ENCODE results near the gene RSPRY1.

RSPRY1 gene

DNA sequence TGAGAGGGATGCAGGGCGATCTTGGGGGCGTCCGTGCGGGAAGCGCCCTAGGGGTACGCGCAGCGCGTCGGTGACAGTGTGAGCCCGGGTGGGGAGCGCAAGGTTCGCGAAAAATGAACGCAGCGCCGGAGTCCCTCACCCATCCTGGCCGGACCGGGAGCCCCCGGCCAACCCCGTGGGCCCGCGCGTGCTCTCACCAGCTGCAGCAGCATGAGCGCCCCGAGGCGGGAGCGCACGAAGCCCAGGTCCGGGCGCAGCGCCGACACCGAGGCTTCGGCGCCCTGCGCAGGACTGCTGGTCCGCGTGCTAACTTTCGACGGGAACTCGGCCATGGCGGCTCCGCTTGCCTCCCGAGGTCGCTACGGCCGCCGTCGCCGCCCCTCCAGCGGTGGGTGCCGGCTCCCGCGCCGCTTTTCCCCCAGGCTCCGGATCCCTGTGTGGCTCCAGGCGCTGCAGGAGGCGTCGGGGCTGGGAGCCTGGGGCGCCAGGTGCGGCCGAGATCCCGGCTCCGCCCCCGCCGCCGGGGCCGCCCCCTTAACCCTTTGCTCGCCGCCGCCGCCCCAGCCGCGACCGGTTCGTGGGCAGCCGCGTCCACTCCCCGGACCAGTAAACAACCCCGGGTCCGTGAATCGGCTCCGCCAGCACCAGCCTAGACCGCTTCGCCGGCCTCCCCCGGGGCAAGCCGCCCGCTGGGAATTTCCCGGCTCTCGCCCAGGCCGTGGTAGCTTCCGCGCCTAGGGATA lies 98.3 kb downstream of the RSPRY1 start, which contains the start of gene PLLP:
TSS of gene PLLP (minus strand) at position 464 of the 743 bp plus-strand sequence. CDS start at position 332, 132 bp downstream.
- Histone ChIP-seq H3K4me2 (peak within 1 kb of the TSS; percentile 84 to 99 (median 95)), H3K9ac (peak within 1 kb of the TSS; percentile 39 to 78 (median 73)), H3K9me3 (replicated peaks in 1 of 11) (no peaks in the 10 kb centered on the region), H3K4me3 (peak within 1 kb of the TSS; percentile 59 to 79 (median 68)), H3K27ac (peak within 1 kb of the TSS in 8 of 11 experiments; percentile 13 to 60 (median 26); a peak in 12 of 22 replicates), H4K20me1 (peaks cover 0 to 7% (median 0%) of the 10 kb centered on the region in 11 experiments; a peak in 1 of 22 replicates), H3K36me3 (no peaks in the 10 kb centered on the region), H3K27me3 (peaks cover 26 to 35% (median 33%) of the 10 kb centered on the region in 11 experiments), H3K4me1 (peaks cover 4 to 23% (median 20%) of the 10 kb centered on the region in 10 experiments; a peak in 18 of 20 replicates)
- TF ChIP-seq Cebpa-rat (IDR thresholded peaks at IDR 0.05) = no peak

DNA sequence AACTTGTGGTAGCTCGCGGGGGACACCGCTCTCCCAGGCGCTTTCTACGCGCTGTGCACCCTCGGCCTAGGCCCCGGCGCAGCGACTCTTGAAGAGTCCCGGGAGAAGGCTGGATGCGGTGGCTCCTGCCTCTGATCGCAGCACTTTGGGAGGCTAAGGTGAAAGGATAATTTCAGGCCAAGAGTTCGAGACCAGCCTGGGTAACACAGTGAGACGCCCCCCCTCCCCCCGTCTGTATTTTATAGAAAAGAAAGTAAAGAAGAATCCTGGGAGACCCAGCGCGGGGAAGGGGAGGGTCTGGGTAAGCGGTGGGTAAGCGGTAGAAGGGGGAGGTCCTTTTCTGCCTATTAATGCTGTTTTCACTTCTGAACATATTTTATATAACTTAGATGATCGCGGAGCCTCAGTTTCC lies 98.8 kb downstream of the RSPRY1 start:
- Histone ChIP-seq H4K20me1 (peaks cover 0 to 7% (median 0%) of the 10 kb centered on the region in 11 experiments; a peak in 1 of 22 replicates), H3K9ac (peak overlapping the region; percentile 39 to 78 (median 73)), H3K27ac (peak overlapping the region in 7 of 11 experiments; percentile 13 to 60 (median 32); a peak in 12 of 22 replicates), H3K4me2 (peak overlapping the region; percentile 84 to 99 (median 95)), H3K27me3 (peaks cover 26 to 35% (median 33%) of the 10 kb centered on the region in 11 experiments), H3K9me3 (replicated peaks in 1 of 11) (no peaks in the 10 kb centered on the region), H3K4me1 (peaks cover 4 to 26% (median 20%) of the 10 kb centered on the region in 10 experiments; a peak in 18 of 20 replicates), H3K36me3 (no peaks in the 10 kb centered on the region), H3K4me3 (peak overlapping the region; percentile 59 to 79 (median 68))
- no peak for TF ChIP-seq Cebpa-rat (IDR thresholded peaks at IDR 0.05)

DNA sequence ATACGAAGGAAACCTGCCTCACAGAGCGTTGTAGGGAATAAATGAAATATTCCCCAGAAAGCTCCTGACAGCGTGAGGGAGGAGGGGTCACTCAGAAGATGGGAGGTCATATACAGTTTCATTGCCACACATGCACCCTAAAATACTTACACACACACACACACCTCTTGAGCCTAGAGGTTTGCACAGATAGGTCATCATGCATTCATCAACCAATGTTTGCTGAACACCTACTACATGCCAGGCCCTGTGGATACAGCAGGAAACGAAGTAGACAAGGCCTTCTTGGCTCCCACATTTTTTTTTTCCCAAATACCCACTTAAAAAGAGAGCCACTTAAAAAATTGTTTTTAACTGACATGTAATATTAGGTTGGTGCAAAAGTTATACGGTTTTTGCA lies 99.2 kb downstream of the RSPRY1 start:
- Histone ChIP-seq H4K20me1 (peaks cover 0 to 7% (median 0%) of the 10 kb centered on the region in 11 experiments; a peak in 1 of 22 replicates), H3K4me2 (peak overlapping the region; percentile 84 to 99 (median 95); a peak in 20 of 22 replicates), H3K9me3 (replicated peaks in 1 of 11) (no peaks in the 10 kb centered on the region), H3K27me3 (peaks cover 26 to 35% (median 33%) of the 10 kb centered on the region in 11 experiments), H3K36me3 (no peaks in the 10 kb centered on the region), H3K4me1 (peaks cover 4 to 26% (median 20%) of the 10 kb centered on the region in 10 experiments; a peak in 18 of 20 replicates), H3K4me3 (peak overlapping the region in 7 of 10 experiments; percentile 63 to 72 (median 69); a peak in 8 of 20 replicates), H3K27ac (no peak overlapping the region), H3K9ac (peak overlapping the region in 3 of 11 experiments; percentile 67 to 74 (median 73); a peak in 4 of 22 replicates)
- TF ChIP-seq Cebpa-rat (IDR thresholded peaks at IDR 0.05) = no peak

DNA sequence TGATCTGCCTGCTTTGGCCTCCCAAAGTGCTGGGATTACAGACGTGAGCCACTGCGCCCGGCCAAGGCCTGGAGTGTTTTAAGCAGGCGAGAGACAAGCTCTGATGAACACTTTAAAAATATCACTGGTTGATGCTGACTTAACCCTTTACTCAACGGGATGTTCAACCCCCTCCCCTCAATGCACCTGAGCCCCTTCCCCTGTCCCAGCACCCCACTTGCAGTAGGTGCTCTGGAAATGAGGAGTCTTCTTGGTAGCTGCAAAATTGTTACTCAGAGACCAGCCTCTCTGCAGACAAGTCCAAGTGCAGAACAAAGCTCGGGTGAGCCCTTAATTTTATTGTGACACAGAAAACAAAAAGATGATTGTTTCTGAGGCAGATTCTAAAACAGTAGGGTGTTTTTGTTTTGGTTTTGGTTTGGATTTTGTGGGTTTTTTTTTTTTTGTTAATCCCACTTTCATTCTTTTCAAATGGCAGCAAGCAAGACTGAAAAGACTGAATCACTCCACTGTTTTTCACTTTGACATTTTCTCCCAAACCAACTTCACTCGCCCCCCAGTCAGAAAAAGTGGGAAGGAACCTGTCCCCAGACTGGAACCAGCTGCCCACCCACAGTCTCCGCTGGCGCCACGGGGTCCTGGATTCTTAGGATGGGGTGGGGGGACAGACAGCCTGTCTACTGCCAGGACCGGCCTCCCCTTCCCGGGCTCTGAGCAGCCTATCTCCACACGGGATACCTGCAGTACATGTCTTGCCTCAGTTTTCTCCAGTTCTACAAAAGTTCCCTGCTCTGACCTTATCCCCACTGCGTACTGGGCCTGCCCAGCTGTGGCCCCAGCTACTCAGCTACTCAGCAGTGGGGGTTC lies 103.5 kb downstream of the RSPRY1 start:
- Histone ChIP-seq H3K36me3 (no peaks in the 10 kb centered on the region), H3K27me3 (peaks cover 7 to 12% (median 10%) of the 10 kb centered on the region in 11 experiments), H4K20me1 (no peaks in the 10 kb centered on the region), H3K4me3 (no peak overlapping the region), H3K9me3 (replicated peaks in 1 of 11) (no peaks in the 10 kb centered on the region), H3K27ac (no peak overlapping the region), H3K4me1 (peaks cover 0 to 12% (median 6%) of the 10 kb centered on the region in 10 experiments; a peak in 10 of 20 replicates), H3K4me2 (peak overlapping the region in 5 of 11 experiments; percentile 6 to 31 (median 18); a peak in 2 of 22 replicates), H3K9ac (0 out of 22 replicates have a peak overlapping the region, but pooled peaks of 1 of the 11 experiments have one; percentile 5)
- TF ChIP-seq Cebpa-rat (IDR thresholded peaks at IDR 0.05) = no peak

All from BLaER1 treated with 17β-estradiol and CSF1 and Interleukin-3, amounts not matched to agents 10 nM and 100 nM (cell line).